ENCODE data around the gene MIOX.

MIOX gene

DNA sequence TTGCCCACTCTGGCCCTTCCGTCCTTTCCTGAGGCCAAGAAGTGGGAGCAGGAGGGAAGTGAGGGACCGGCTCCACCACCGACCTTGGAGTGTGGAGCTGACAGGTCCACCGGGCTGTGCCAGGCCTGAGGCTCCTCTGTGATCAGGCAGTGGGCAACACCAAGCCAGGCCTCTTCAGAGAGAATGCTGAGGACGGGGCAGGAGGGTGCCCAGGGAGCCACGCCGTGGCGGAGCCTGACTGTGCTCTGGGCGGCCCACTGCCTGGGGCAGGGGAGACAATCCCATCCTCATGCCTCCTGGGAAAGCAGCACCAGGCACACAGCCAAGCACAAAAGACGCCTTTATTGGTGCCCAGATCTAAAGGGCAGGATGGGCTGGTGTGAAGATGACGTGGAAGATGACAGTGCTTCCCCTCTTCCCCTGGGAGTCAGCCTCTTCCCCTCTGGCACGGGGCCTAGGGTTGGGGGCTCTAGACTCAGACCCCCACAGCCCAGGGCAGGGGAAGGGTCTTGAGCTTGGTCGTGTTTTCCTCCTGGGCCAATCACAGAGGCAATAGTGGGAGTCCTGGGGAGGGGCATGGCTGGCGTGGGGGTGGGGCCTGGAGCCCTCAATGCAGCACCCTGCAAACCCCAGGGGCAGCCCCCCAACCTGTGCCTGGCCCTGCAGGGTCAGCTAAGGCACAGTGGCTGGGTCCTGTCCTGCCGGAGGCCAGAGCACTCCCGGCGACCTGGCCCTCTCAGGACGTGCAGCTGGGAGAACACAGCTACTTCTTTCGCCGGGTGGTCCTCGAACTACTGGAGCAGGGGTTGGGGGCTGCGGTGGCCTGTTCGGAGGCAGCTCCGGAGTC is 16.2 kb downstream of the MIOX start:
- Histone ChIP-seq H3K27me3 (no peaks in the 10 kb centered on the region), H3K4me1 (no peaks in the 10 kb centered on the region), H3K9me3 (no peaks in the 10 kb centered on the region), H3K4me3 (ENCODE audit: low read depth, low read length) (no peak overlapping the region), H3K36me3 (peaks cover 26% of the 10 kb centered on the region)
- TF ChIP-seq, protein P1, sequence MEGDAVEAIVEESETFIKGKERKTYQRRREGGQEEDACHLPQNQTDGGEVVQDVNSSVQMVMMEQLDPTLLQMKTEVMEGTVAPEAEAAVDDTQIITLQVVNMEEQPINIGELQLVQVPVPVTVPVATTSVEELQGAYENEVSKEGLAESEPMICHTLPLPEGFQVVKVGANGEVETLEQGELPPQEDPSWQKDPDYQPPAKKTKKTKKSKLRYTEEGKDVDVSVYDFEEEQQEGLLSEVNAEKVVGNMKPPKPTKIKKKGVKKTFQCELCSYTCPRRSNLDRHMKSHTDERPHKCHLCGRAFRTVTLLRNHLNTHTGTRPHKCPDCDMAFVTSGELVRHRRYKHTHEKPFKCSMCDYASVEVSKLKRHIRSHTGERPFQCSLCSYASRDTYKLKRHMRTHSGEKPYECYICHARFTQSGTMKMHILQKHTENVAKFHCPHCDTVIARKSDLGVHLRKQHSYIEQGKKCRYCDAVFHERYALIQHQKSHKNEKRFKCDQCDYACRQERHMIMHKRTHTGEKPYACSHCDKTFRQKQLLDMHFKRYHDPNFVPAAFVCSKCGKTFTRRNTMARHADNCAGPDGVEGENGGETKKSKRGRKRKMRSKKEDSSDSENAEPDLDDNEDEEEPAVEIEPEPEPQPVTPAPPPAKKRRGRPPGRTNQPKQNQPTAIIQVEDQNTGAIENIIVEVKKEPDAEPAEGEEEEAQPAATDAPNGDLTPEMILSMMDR (IDR thresholded peaks at IDR 0.05; ENCODE audit: low read depth, low read length), result no peak
- DNase-seq, result peak; percentile 50

DNA sequence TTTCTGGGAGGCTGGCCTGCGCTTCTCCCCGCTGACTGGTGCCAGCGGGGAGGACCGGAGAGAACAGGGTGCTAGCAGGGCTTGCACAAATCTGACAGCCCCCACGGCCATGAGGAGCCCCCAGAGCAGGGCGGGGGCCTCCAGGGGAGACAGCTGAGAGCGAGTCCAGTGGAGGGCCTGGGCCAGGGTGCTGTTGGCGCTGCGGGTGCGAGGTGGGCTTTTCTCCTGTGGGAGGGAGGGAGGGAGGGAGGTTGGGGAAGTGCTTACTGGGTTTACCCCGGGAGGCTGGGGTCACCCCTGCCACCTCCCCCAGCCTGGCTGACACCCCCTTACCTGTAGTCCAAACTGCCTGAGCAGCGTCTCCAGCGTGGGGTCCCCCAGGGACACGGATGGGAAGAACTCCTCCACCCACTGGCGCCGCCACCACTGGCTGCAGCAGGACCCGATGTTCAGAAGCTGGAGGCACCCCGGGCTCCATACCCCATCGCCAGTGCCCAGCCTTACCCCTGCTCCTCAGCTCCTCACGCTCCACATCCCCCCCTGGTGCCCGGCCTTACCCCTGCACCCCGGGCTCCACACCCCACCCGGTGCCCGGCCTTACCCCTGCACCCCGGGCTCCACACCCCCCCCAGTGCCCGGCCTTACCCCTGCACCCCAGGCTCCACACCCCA is 17.0 kb downstream of the MIOX start:
- Histone ChIP-seq H3K4me3 (ENCODE audit: low read depth, low read length) (no peak overlapping the region), H3K36me3 (peaks cover 26% of the 10 kb centered on the region), H3K4me1 (no peaks in the 10 kb centered on the region), H3K9me3 (no peaks in the 10 kb centered on the region), H3K27me3 (no peaks in the 10 kb centered on the region)
- TF ChIP-seq, protein P1 (IDR thresholded peaks at IDR 0.05; ENCODE audit: low read depth, low read length), result no peak
- DNase-seq, result no peak

DNA sequence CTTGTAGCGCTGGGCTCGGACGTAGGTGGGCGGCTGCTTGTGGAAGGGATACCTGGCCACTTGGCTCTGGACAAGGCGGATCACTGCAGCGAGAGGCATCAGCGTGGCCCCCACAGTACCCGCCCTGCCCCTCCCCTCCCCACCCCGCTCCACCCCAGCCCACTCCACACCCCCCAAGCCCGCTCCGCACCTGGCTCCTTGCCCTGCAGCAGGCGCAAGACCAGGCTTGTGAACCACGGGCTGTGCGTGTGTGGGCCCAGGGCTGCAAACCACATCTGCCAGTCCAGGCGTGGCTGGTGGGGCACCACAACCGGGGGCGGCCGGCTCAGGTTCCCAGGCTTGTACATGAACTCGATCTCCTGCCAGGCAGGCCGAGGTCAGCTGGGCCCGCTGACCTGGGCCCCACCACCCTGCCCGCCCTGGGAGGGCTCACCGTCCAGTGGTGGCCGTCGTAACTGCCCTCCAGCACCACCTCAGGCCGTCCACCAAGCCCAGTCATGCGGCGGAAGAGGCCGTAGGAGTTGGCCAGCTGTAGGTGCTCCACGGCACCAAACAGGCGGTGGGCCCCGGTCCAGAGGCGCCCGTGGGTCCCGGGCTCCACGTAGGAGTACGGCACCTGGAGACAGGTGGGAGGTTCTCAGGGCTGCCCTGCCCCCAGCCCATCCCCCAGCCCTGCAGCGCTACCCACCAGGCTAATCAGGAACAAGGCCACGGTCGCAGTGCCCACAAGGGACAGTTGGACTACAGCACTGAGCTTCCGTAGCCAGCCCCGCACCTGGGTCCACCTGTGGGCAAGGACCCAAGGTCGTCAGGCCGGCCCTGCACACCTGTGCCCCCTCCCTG is 17.9 kb downstream of the MIOX start:
- Histone ChIP-seq H3K9me3 (no peaks in the 10 kb centered on the region), H3K4me3 (ENCODE audit: low read depth, low read length) (no peak overlapping the region), H3K36me3 (peaks cover 26% of the 10 kb centered on the region), H3K27me3 (no peaks in the 10 kb centered on the region), H3K4me1 (no peaks in the 10 kb centered on the region)
- no peak for DNase-seq
- TF ChIP-seq, protein P1 (IDR thresholded peaks at IDR 0.05; ENCODE audit: low read depth, low read length), result no peak

DNA sequence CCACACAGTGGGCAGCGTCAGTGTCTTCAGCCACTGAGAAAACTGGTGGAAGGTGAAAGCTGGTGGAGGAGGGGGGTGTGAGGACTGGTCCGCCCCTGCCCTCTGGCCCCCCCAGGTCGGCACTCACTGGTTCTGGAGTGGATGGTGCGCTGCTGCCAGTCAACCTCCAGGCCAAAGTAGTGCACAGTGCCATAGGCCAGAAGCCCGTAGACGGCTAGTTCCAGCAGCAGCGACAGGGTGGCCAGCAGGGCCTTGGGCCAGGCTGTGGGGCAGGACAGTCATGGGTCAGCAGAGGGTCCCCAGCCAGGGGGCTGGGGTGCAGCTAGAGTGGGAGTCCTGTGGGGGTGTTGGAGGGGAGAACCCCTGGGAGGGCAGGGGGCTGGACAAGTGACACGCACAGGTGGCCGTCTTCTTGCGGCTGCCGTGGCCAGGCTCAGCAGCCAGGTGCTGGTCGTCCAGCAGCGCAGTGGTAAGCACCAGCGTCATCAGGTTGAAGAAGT is 18.7 kb downstream of the MIOX start:
- Histone ChIP-seq H3K4me3 (ENCODE audit: low read depth, low read length) (no peak overlapping the region), H3K9me3 (no peaks in the 10 kb centered on the region), H3K36me3 (peaks cover 27% of the 10 kb centered on the region), H3K27me3 (no peaks in the 10 kb centered on the region), H3K4me1 (no peaks in the 10 kb centered on the region)
- TF ChIP-seq, protein P1 (IDR thresholded peaks at IDR 0.05; ENCODE audit: low read depth, low read length), result no peak
- DNase-seq, result no peak

DNA sequence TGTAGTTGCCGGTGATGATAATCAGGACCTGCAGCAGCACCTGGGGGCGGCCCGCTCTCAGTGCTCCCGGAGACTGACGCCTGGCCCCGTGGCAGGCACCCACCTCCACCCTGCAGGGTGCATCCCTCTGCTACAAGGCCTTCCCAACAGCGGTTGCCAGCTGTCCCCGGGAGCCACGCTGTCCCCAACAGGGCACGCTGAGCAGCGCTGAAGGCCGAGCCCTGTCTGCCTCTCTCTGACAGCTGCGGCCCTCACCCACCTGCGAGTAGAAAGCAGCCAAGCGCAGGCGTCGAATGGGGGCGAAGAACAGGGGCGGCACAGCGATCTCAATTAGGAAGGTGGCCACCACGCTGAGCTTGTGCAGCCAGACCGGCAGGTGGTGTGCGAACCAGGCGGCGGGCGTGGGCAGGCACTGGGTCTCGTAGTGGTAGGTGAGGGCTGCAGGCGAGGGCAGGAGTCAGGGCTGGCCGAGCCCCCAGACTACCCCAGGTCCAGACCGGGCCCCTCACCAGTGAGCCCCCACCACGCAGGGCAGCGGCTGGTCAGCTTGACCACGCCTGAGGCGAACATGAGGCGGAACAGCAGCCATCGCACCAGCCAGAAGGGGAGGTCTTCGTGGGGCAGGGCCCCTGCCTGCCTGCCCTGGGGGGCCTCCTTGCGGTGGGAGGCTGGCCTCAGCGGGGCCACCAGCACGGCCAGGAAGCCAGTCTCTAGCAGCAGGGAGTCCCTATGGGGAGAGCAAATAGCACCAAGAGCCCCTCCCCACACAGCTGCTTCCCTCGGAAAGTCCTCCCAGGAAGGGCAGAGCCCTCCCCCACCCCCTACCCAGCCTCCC is 19.3 kb downstream of the MIOX start:
- Histone ChIP-seq H3K27me3 (no peaks in the 10 kb centered on the region), H3K36me3 (peaks cover 30% of the 10 kb centered on the region), H3K9me3 (no peaks in the 10 kb centered on the region), H3K4me3 (ENCODE audit: low read depth, low read length) (peak overlapping the region; percentile 73), H3K4me1 (no peaks in the 10 kb centered on the region)
- DNase-seq, result no peak
- TF ChIP-seq, protein P1 (IDR thresholded peaks at IDR 0.05; ENCODE audit: low read depth, low read length), result no peak

Data from BE2C (cell line).